GM19025 (cell line): ENCODE data around the gene KNSTRN.

Experiments
- ATAC-seq: cut with Tn5 transposase; IDR thresholded peaks from one replicate; pipeline ENCODE4 v1.9.1; 2021; ENCODE audit warnings: mild to moderate bottlenecking, low read depth, moderate library complexity; ENCODE audit not compliant: unreplicated experiment

KNSTRN gene

DNA sequence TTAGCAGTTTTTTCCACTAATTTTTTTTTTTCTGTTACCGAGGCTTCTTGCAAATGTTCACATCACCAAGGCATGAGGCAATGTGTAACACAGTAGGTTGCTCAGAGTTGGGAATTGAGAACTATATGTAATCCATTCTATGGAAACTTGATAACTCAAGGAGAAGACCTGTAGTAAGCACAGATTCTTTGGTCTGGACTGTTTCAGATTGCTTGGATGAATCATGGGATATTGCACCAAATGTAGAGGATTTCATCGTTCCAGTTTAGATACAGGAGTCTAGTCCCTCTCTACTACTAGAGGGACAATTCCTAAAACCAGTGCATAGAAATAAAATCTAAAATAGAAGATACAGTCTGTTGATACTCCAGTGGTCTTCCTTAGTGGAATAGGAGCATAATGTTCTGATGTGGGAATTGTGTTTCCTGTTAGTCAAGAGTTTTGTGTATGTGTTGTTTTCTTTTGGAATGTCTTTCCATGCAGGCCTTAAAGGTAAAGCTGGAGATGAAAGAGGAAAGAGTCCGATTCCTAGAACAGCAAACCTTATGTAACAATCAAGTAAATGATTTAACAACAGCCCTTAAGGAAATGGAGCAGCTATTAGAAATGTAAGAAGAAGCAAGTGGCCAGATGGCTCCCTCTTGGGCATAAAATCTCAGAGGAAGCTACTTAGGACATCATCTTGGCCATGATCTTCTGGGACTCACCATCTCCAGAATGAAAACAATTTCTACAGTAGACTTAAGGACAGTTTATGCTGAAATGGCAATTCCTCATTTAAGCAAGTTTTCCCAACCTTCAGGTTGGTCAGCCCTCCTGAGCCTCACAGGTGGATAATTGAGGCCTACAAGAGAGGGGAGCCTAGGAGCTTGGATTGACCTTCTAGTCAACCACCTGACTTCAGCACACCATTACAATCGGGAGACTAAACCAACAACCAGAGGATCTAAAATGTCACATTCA lies 10.7 kb downstream of the KNSTRN start:
- no peak for ATAC-seq

DNA sequence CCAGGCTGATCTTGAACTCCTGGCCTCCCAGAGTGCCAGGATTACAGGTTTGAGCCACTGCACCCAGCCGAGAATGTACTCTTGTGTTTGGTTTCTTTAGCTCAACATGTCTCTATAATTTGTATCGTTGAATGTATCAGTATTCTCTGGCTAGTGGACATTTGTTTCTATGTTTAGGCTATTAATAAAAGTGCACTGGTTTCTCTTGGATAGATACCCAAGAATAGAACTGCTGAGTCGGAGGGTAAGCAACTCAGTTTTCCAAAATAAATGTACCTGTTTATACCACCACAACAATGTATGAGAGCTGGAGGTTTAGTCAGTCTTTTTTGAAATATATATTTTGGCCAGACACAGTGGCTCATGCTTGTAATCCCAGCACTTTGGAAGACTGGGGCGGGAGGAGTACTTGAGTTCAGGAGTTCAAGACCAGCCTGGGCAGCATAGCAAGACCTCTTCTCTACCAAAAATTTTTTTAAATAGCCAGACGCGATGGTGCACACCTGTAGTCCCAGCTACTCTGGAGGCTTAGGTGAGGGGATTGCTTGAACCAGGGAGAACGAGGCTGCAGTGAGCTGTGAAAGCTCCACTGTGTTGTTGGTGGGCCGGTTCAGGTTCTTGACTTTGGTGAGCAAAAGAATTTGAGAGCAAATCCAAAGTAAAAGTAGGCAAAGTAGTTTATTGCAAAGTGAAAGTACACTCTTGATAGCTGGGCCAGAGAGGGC lies 15.3 kb downstream of the KNSTRN start:
- ATAC-seq = no peak

DNA sequence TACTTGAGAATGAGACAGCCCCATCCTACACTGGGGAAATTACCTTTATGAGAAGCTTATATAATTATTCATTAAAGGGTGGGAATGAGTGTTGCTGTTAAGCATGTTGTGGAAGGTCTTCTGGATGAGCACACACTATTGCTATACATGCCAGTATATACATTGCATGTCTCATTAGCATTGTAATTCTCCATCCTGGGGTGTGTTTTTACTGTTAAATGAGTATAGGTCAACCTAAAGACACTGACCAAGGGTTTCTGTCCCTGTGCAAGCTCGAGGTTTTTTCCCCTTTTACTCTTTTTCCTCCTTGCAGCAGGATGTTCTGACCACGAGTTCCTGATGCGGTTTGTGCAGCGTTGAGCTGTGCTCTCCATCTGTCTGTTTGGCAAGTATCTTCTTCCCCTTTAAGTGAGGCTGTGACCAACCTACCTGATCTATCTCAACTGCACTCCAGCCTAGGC lies 15.9 kb downstream of the KNSTRN start:
- peak; percentile 54 for ATAC-seq

DNA sequence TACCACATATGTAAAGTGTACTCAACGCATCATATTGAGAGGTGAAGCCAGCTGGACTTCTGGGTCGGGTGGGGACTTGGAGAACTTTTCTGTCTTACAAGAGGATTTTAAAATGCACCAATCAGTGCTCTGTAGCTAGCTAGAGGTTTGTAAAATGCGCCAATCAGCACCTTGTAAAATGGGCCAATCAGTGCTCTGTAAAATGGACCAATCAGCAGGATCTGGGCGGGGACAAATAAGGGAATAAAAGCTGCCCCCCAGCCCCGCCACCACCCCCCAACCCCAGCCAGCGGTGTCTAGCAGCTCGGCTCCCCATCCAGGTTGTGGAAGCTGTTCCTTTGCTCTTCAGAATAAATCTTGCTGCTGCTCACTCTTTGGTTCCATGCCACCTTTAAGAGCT lies 16.8 kb downstream of the KNSTRN start:
- no peak for ATAC-seq

DNA sequence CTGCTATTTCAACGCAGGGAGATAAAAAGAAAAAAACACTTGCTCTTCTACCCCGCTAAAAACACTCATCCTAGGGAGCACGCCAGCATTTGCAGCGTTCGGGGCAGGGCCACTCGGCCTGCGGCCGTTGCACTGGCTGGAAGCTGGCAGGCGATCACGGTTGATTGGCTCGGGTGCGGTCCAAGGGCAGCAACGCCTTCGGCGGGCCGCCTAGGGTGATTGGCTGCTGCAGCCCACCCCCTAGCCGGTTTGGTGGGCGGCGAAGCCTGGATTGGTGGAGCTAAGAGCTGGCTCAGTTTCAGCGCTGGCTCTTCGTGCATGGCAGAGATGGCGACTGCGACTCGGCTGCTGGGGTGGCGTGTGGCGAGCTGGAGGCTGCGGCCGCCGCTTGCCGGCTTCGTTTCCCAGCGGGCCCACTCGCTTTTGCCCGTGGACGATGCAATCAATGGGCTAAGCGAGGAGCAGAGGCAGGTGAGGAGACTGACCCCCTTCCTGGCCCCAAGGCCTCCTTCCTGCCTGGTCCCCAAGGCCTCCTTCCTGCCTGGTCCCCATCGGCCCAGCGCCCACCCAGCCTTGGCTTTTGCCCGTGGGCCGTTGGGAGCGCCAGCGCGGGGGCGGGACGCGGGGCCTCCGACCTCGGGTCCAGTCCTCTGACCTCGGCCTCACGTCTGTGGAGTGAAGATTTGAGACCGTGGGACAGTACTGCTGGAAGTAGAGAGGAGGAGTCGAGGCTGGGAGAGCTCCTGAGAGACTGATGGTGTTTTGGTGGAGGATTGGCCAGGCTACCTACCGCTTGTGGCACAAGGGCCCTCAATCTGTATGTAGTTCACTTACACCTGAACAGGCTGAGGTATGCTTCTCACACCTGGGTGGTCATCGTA lies 23.2 kb downstream of the KNSTRN start, which contains the start of gene IVD:
Gene IVD (plus strand): TSS at position 295 of the 881 bp plus-strand sequence. CDS start 33 bp downstream, at position 328.
- peak; percentile 92 for ATAC-seq

DNA sequence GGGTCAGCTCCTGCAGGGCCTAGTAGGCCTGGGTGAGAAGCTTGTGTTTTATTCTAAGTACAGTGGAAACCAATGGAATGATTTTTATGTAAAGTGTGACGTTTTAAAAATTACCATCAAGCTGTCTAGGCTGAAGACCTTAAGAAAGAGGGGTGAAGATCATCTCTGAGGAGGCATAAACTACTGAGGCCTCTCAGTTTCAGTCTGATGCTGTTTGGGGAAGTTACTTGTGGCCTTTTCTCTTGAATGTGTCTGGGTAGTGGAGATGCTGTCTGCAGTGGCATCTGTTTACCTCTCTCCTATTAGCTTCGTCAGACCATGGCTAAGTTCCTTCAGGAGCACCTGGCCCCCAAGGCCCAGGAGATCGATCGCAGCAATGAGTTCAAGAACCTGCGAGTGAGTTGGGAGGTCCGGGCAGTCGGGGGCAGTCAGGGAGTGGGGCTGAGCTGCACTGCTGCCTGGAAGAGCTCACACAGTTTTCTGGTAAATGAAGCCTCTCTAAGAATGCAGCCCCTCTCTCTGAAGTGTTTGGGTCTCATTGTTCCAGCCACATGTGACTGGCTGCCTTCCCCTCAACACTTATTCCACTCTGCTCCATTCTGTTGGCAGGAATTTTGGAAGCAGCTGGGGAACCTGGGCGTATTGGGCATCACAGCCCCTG lies 24.9 kb downstream of the KNSTRN start:
- ATAC-seq = peak; percentile 44

DNA sequence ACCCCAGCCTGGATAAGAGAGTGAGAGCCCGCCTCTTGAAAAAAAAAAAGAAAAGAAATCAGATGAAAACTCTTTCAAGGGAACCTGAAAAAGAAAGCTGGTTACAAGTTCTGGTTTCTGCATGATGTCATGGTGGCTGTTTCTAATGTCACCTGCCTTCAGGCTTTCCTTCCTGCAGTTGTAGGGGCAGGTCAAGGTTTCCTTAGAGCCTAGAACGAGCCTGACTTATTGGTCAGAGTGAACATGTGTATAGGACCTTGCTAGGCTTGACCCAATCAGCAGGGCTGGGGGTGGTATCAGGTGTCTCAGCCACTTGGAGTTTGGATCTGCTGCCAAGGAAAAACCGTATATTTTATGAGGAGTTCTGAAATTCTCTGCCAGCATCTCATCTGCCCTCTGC lies 26.8 kb downstream of the KNSTRN start:
- ATAC-seq = no peak

DNA sequence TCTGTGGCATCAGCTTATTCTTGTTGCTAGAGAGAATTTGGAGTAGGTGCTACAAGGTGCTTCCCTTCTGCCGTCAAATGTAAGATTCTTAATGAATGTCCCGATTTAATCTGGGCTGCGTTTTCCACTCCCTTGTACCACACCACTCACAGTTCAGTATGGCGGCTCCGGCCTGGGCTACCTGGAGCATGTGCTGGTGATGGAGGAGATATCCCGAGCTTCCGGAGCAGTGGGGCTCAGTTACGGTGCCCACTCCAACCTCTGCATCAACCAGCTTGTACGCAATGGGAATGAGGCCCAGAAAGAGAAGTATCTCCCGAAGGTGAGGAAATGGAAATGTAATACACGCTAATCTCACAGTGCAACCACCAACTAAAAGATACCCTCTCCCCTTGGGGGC lies 28.0 kb downstream of the KNSTRN start:
- no peak for ATAC-seq

DNA sequence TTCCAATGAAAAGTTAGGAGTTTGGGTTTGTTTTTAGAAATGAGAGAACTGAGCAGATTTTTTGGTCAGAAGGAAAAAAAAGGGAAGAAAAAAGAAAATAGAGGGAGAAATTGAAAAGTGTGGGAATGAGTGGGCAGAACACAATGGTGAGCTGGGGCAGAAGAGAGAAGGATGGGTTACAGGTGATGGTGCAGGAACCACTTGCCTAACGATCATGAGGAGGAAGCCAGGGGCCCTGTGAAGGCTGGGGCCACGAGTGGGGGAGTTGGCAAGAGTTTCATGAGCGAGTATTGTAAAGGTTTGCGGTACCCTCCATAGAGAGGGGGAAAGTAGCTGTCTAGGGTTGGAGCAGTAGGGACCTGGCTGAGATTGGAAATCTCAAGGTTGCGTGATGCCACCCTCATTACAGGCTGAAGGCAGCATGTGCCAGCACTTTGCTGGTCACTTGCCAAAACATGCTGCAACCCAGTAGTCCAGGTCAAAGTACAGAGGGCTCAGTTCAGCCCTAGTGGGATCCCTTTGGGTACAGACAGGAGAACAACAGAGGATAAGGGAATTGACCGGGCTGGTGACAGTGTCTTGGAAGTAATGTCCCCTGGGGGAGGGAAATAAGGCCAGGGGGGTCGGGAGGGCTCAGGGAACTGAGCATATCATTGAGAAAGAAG lies 29.7 kb downstream of the KNSTRN start:
- ATAC-seq = no peak

DNA sequence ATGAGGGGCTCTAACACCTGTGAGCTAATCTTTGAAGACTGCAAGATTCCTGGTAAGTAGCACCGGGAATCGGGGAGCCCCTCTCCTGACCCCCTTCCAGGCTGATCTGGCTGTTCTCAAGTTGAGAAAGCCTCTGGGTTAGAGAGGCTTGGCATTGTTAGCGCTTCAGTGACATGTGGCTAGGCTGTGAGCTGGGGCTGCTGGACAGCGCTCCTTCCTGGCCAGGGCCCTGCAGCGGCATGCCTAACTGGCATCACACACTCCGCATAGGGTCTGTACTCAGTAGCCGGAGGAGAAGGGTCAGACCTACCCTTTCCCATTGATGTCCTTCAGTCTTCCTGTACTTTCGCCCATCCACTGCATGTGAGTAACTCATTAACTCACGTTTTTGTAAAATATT lies 30.5 kb downstream of the KNSTRN start:
- ATAC-seq = no peak

DNA sequence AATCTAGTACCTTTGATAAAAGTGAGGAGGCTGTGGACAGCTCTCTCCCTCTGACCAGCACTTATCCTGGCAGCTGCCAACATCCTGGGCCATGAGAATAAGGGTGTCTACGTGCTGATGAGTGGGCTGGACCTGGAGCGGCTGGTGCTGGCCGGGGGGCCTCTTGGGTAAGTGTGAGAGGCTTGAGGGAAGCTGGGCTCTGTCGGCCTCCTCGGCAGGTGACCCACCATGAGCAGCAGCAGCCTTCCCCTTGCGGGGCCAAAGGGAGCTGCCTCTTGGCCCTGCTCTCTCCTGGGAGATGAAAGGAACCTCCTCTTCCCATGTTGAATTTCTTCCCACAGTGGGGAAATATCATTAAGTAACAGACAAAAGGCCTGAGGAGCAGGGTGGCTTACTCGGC lies 32.3 kb downstream of the KNSTRN start:
- ATAC-seq = no peak

DNA sequence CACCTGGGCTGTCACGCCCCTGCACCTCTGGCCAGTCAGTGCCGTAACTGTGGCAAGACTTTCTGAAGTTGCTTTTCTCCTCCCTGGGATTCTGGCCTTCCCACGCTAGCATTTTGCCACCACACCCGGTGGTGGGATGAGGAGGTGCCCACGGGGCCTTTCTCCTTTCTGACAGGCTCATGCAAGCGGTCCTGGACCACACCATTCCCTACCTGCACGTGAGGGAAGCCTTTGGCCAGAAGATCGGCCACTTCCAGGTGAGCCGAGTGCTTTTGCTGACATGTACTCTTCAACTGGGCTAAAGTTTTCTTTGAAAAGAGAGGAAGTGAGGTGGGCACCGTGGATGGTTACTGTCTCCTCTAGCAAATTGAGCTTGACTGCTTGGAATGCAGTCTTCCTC lies 32.7 kb downstream of the KNSTRN start:
- ATAC-seq = no peak

DNA sequence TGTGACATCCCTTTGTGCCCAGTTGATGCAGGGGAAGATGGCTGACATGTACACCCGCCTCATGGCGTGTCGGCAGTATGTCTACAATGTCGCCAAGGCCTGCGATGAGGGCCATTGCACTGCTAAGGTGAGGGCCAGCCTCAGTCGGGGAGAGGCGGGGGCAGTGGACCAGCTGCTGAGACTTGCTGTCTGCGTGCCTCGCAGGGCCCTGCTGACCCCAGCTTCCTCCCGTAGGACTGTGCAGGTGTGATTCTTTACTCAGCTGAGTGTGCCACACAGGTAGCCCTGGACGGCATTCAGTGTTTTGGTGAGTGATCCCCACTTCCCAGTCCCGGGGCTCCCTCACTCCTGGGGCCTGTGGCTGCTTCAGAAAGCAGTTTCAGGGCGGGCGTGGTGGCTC lies 33.5 kb downstream of the KNSTRN start:
- ATAC-seq = no peak

DNA sequence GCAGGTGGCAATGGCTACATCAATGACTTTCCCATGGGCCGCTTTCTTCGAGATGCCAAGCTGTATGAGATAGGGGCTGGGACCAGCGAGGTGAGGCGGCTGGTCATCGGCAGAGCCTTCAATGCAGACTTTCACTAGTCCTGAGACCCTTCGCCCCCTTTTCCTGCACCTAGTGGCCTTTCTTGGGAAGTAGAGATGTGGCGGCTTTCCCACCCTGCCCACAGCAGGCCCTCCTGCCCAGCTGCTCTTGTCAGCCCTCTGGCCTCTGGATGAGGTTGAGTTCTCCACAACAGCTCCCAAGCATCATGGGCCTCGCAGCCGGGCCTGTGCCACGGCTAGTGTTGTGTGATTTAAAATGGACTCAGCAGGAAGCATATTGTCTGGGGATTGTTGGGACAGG lies 35.6 kb downstream of the KNSTRN start:
- ATAC-seq = no peak

DNA sequence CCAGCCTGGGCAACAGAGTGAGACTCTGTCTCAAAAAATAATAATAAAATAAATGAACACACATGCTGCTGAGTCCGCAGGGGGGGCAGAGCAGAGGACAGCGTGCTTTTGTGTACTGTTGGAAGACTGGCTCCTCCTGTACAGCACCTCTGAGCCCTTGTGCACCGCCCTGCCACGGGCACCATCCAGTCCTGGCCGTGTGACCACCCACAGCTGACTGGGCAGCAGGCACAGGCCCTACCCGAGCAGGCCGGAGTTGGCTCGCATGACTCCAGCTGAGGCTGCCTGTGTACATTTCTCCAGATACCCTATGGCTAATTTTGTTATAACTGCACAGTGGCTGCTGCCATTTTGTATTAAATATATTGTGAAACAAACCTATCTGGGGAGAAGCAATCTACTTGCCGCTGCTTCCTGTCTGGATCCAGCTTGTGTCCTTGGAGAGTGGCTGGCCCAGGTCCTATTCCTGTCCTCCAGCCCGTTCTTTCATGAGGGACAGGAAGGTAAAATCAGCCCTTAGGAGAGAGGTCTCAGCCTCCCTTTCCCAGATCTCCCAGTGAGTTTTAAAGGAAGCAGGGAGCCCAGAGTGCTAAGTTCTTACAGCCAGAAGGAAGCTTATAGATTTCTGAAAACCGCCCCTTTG lies 37.7 kb downstream of the KNSTRN start:
- ATAC-seq = no peak

DNA sequence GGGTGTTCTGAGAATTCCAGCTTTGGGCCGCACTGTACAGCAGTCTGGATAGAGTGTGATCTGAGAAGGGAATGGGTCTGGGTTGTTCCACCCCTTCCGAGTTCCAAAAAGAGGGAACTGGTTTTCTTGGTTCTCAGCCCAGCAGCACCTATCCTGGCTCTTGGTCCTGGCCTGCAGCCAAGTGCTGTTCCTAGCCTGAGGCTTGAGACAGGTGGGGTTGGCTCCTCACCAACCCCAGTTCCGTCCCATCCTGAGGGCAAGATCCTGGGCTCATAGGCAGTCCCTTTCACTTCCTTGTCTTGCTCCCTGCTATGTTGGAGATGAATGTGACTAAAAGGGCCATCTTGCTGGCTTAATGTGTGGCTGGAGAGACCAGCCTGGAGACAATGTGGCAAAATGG lies 38.3 kb downstream of the KNSTRN start:
- no peak for ATAC-seq

DNA sequence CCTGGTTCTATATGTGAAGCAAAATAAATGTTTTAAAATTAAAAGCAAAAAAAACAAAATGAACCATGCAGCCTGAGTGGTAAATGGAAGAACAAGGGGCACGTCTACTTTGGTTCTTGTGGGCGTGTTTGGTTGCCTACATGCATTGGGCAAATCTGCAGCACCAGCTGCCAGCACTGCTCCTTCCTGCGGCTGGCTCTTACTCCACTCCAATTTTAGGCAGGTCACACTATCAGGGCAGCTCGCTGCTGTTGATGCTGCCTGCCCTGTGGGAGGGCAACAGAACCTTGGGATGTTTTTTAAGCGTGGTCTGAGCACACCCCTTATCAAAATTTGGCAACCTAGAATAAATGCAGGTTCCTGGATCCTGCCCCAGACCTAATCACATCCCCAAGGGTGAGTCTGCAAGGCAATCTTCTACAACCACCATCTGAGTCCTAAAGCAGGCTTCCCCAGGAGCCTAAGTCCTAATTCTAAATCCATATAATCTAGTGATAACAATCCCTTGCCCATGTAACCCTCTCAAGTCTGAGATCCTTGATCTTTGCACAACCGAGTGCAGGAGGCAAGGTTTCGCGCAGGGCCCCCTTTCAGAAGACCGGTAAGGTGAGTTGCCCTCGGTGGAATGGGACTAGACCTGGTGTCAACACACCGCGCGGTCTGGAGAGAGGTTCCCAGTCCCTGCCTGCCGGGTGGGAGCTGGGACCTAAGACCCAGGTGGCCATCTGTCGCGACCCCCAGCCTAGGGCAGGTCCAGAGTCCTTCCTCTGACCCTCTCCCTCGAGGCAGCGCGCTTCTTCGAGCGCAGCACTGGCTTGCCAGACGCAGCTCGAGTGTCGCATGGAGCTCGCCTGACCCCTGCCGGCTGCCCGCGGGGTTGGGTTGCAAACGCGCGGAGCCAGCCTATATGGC lies 39.0 kb downstream of the KNSTRN start:
- ATAC-seq = no peak
